ENCODE results near the gene KCNH1. TPM values are rescaled to one million over a fixed set of nuclear protein-coding genes. Genes with fewer than 3 reads are reported as not detected.
"Not testable (repeated sequence)": the region's sequence is repeated elsewhere in the genome, so short reads cannot be mapped to it uniquely, and the experiment has no call there.

KCNH1 gene
- total RNA-seq, 2 donors from 2014 or later, result 0.40 to 0.64 TPM

GRCh38 chr1:210980082-210980481, 153.9 kb downstream of the KCNH1 start:
- Histone ChIP-seq H3K36me3 (no peaks in the 10 kb centered on the region), H3K27ac (no peak overlapping the region), H3K9me3 (no peaks in the 10 kb centered on the region), H3K9ac (ENCODE audit: low read depth in 2 of 2, low read length in 2 of 2) (no peak overlapping the region), H3K27me3 (no peaks in the 10 kb centered on the region), H3K4me3 (no peak overlapping the region), H3K4me1 (no peaks in the 10 kb centered on the region)
- intact Hi-C loops (cut with DNase I), result no loop called here
- TF ChIP-seq CTCF (IDR thresholded peaks at IDR 0.05), result no peak
- DNase-seq, result no peak

GRCh38 chr1:210978974-210979354, 155.0 kb downstream of the KCNH1 start:
- no peaks in the 10 kb centered on the region for H3K9me3 ChIP-seq
- intact Hi-C loops (cut with DNase I), result no loop called here
- no peaks in the 10 kb centered on the region for H3K4me1 ChIP-seq
- no peak for TF ChIP-seq CTCF (IDR thresholded peaks at IDR 0.05)
- H3K27me3 ChIP-seq, result no peaks in the 10 kb centered on the region
- H3K9ac ChIP-seq (ENCODE audit: low read depth in 2 of 2, low read length in 2 of 2), result no peak overlapping the region
- H3K4me3 ChIP-seq, result no peak overlapping the region
- DNase-seq, result no peak
- no peak overlapping the region for H3K27ac ChIP-seq
- no peaks in the 10 kb centered on the region for H3K36me3 ChIP-seq

GRCh38 chr1:210978316-210978973, 155.5 kb downstream of the KCNH1 start:
- DNase-seq, result no peak
- Histone ChIP-seq H3K36me3 (no peaks in the 10 kb centered on the region), H3K4me1 (no peaks in the 10 kb centered on the region), H3K9me3 (no peaks in the 10 kb centered on the region), H3K4me3 (no peak overlapping the region), H3K27me3 (no peaks in the 10 kb centered on the region), H3K27ac (no peak overlapping the region), H3K9ac (ENCODE audit: low read depth in 2 of 2, low read length in 2 of 2) (no peak overlapping the region)
- no peak for TF ChIP-seq CTCF (IDR thresholded peaks at IDR 0.05)
- intact Hi-C loops (cut with DNase I), result no loop called here

- Histone ChIP-seq H3K4me1 (no peaks in the 10 kb centered on the region), H3K27ac (no peak overlapping the region), H3K4me3 (no peak overlapping the region), H3K9me3 (no peaks in the 10 kb centered on the region), H3K27me3 (no peaks in the 10 kb centered on the region), H3K9ac (ENCODE audit: low read depth in 2 of 2, low read length in 2 of 2) (no peak overlapping the region), H3K36me3 (no peaks in the 10 kb centered on the region)
- no peak for TF ChIP-seq CTCF (IDR thresholded peaks at IDR 0.05)
- DNase-seq, result no peak
- intact Hi-C loops (cut with DNase I), result no loop called here
Measured at GRCh38 chr1:210951279-210951678, 182.7 kb downstream of the KCNH1 start.

- DNase-seq, result peak; percentile 43
- TF ChIP-seq CTCF (IDR thresholded peaks at IDR 0.05), result peak; percentile 33
- H3K4me3 ChIP-seq; H3K4me1 ChIP-seq; H3K9ac ChIP-seq (ENCODE audit: low read depth in 2 of 2, low read length in 2 of 2); H3K9me3 ChIP-seq; H3K27me3 ChIP-seq; H3K36me3 ChIP-seq; H3K27ac ChIP-seq: not testable (repeated sequence)
- intact Hi-C loops (cut with DNase I), result loop anchor here (5.0 kb wide), 1 partner anchor 363 kb away; no protein-coding TSS in a partner anchor
Measured at GRCh38 chr1:210949940-210950546, 183.9 kb downstream of the KCNH1 start.
